GM12878 (cell line): Measurements from ENCODE around the gene M1AP. TPM values are rescaled to one million over a fixed set of nuclear protein-coding genes. Genes with fewer than 3 reads are reported as not detected.

Experiments
- ATF3 ChIP-seq: IDR thresholded peaks from 2 replicates; pipeline ENCODE4 v1.6.1; 2011; ENCODE audit warnings: low read depth, mild to moderate bottlenecking, low read length, moderate library complexity, borderline replicate concordance; ENCODE audit errors: extremely low read depth
- BCL3 ChIP-seq: IDR thresholded peaks from 2 replicates; pipeline ENCODE4 v1.6.1; 2011; ENCODE audit warnings: borderline replicate concordance, low read depth, mild to moderate bottlenecking, moderate library complexity, low read length; ENCODE audit not compliant: insufficient read depth, poor library complexity, severe bottlenecking
- CBFB ChIP-seq: IDR thresholded peaks from 2 replicates; pipeline ENCODE4 v1.6.1; 2016; ENCODE audit warnings: antibody characterized with exemption, low read depth
- CHD2 ChIP-seq: IDR thresholded peaks from 2 replicates; pipeline ENCODE4 v1.6.1; 2011; ENCODE audit warnings: low read depth, low read length, improper control_type of control experiment, borderline replicate concordance
- E2F8 ChIP-seq: fragments of 450-650 bp; IDR thresholded peaks from 2 replicates; pipeline ENCODE4 v1.6.1; 2018; ENCODE audit warnings: mild to moderate bottlenecking, low read depth, moderate library complexity; ENCODE audit not compliant: partially characterized antibody
- HDAC2 ChIP-seq: fragments of 200-600 bp; sonication (generic); IDR thresholded peaks from 2 replicates; pipeline ENCODE4 v1.6.1; 2017
- KLF5 ChIP-seq: fragments of 450-650 bp; IDR thresholded peaks from 2 replicates; pipeline ENCODE4 v1.6.1; 2014; ENCODE audit warnings: mild to moderate bottlenecking; ENCODE audit not compliant: partially characterized antibody
- MEF2A ChIP-seq: IDR thresholded peaks from 2 replicates; pipeline ENCODE4 v1.6.1; 2011; ENCODE audit warnings: low read depth, mild to moderate bottlenecking, low read length, moderate library complexity; ENCODE audit not compliant: insufficient read depth
- MLLT1 ChIP-seq: fragments of 450-650 bp; IDR thresholded peaks from 2 replicates; pipeline ENCODE4 v1.6.1; 2016; ENCODE audit warnings: mild to moderate bottlenecking
- MTA3 ChIP-seq: IDR thresholded peaks from 2 replicates; pipeline ENCODE4 v1.6.1; 2012; ENCODE audit warnings: low read length, inconsistent platforms, borderline replicate concordance
- NBN ChIP-seq: fragments of 450-650 bp; IDR thresholded peaks from 2 replicates; pipeline ENCODE4 v1.6.1; 2016
- NKRF ChIP-seq: fragments of 450-650 bp; conservative IDR thresholded peaks from 2 replicates; pipeline ENCODE4 v1.6.1; 2017; ENCODE audit warnings: mild to moderate bottlenecking, moderate library complexity
- RELB ChIP-seq: fragments of 450-650 bp; IDR thresholded peaks from 2 replicates; pipeline ENCODE4 v1.6.1; 2017; ENCODE audit warnings: low read depth, mild to moderate bottlenecking, moderate library complexity
- SMC3 ChIP-seq: IDR thresholded peaks from 2 replicates; pipeline ENCODE4 v1.6.1; 2011; ENCODE audit warnings: low read length, improper control_type of control experiment, borderline replicate concordance
- TAF1 ChIP-seq: IDR thresholded peaks from 2 replicates; pipeline ENCODE4 v1.6.1; 2011; ENCODE audit warnings: mild to moderate bottlenecking, low read depth, low read length, borderline replicate concordance
- USF2 ChIP-seq: IDR thresholded peaks from 2 replicates; pipeline ENCODE4 v1.6.1; 2011; ENCODE audit warnings: low read depth, low read length, improper control_type of control experiment, borderline replicate concordance
- YY1 ChIP-seq: IDR thresholded peaks from 2 replicates; pipeline ENCODE4 v1.6.1; 2011; ENCODE audit warnings: low read depth, mild to moderate bottlenecking, low read length
- polyA plus RNA-seq, 11 experiments: library from polyadenylated mRNA; depleted of rRNA in 4 of 11; unstranded in 6 of 11; stranded (reverse) in 5 of 11; fragments of >200 nt; fragmentation: Nextera tagmentation in 4 of 11; fragmentation: Illumina TruSeq in 1 of 11; extraction: Ambion mirVana in 4 of 11; extraction: Trizol in 1 of 11; gene quantifications; 1 replicate in 1 of 11; 2 replicates in 10 of 11; pipeline versions ENCODE4 v1.2.1 to v1.2.3, GENCODE V29; 2011 to 2016; ENCODE audit warnings: inconsistent platforms in 2 of 11, missing spikeins in 2 of 11, low read depth in 1 of 11
- total RNA-seq, 4 experiments: library from RNA; depleted of rRNA in 3 of 4; stranded (reverse); fragments of >200 nt in 3 of 4; fragmentation: Illumina TruSeq in 1 of 4; extraction: Trizol in 1 of 4; gene quantifications; 2 replicates each; pipeline versions ENCODE4 v1.2.1 to v1.2.3, GENCODE V29; 2013 to 2021

M1AP gene
- total and polyA plus RNA-seq, 10 of the 15 experiments (the other 5 are each of a cell fraction or from before 2014, with no cell fraction given) = 0.04 to 0.32 (median 0.16) TPM; not detected in 4

- no peak for TF ChIP-seq CBFB
- no peak for TF ChIP-seq MEF2A
- TF ChIP-seq ATF3 = no peak
- TF ChIP-seq KLF5 = no peak
- TF ChIP-seq TAF1 = peak; percentile 44; the same call in 1 of the 2 replicates
- peak; percentile 23; the same call in 1 of the 2 replicates for TF ChIP-seq YY1
- peak; percentile 91 for TF ChIP-seq NKRF
- peak; percentile 89 for TF ChIP-seq NBN
- TF ChIP-seq E2F8 = no peak
- peak; percentile 75 for TF ChIP-seq RELB
- no peak for TF ChIP-seq MTA3
- no peak for TF ChIP-seq HDAC2
- no peak for TF ChIP-seq SMC3
- TF ChIP-seq USF2 = no peak
- TF ChIP-seq BCL3 = no peak
- TF ChIP-seq MLLT1 = peak; percentile 64
- TF ChIP-seq CHD2 = peak; percentile 64
Observed at GRCh38 chr2:74530239-74531187, 117.6 kb downstream of the M1AP start (continued).
